HepG2 (cell line): Measurements from ENCODE around the gene LRRC74A. TPM values are rescaled to one million over a fixed set of nuclear protein-coding genes. Genes with fewer than 3 reads are reported as not detected.

ENCODE experiments used
- CCAR2 ChIP-seq: fragments of 200-400 bp; formaldehyde crosslinking; optimal IDR thresholded peaks from 2 replicates; pipeline ENCODE3; 2018; ENCODE audit warnings: low read depth, mild to moderate bottlenecking, low read length, moderate library complexity
- DR1 ChIP-seq: sonication (generic); formaldehyde crosslinking; IDR thresholded peaks from 2 replicates; pipeline ENCODE4 v1.8.0; 2021; ENCODE audit warnings: mild to moderate bottlenecking, missing genetic modification reagents, inconsistent platforms
- FOXA3 ChIP-seq: IDR thresholded peaks from 2 replicates; pipeline ENCODE4 v1.6.1; 2016; ENCODE audit warnings: missing genetic modification reagents, missing compliant biosample characterization
- GATAD2A ChIP-seq: IDR thresholded peaks from 2 replicates; pipeline ENCODE4 v1.6.1; 2016
- HMG20A ChIP-seq: IDR thresholded peaks from 2 replicates; pipeline ENCODE4 v1.6.1; 2016; ENCODE audit warnings: borderline replicate concordance
- KAT8 ChIP-seq: IDR thresholded peaks from 2 replicates; pipeline ENCODE4 v1.6.1; 2016; ENCODE audit warnings: missing genetic modification reagents, missing compliant biosample characterization
- MLLT10 ChIP-seq: sonication (generic); formaldehyde crosslinking; IDR thresholded peaks from 2 replicates; pipeline ENCODE4 v1.4.0; 2020; ENCODE audit warnings: missing genetic modification reagents
- ZNF720 ChIP-seq: sonication (generic); formaldehyde crosslinking; IDR thresholded peaks from 2 replicates; pipeline ENCODE4 v1.4.0; 2020; ENCODE audit warnings: missing genetic modification reagents
- ZNF768 ChIP-seq: sonication (generic); formaldehyde crosslinking; IDR thresholded peaks from 2 replicates; pipeline ENCODE4 v1.4.0; 2020; ENCODE audit warnings: missing genetic modification reagents
- ZNF773 ChIP-seq: sonication (generic); formaldehyde crosslinking; IDR thresholded peaks from 2 replicates; pipeline ENCODE4 v1.4.0; 2020; ENCODE audit warnings: missing genetic modification reagents, borderline replicate concordance
- ZSCAN22 ChIP-seq: sonication (generic); formaldehyde crosslinking; IDR thresholded peaks from 2 replicates; pipeline ENCODE4 v1.4.0; 2020; ENCODE audit warnings: mild to moderate bottlenecking, missing genetic modification reagents
- polyA plus RNA-seq, 8 experiments: library from polyadenylated mRNA; depleted of rRNA in 3 of 8; stranded (reverse) in 7 of 8; unstranded in 1 of 8; fragments of >200 nt; fragmentation: Illumina TruSeq in 4 of 8; extraction: Trizol in 4 of 8; gene quantifications; 2 replicates each; pipeline versions ENCODE4 v1.2.1 to v1.2.3, GENCODE V29; 2011 to 2016; ENCODE audit warnings: low read depth in 4 of 8, missing spikeins in 1 of 8, mixed read lengths in 1 of 8; ENCODE audit not compliant: insufficient read depth in 1 of 8
- total RNA-seq, 5 experiments: library from RNA; depleted of rRNA; stranded (reverse); fragments of >200 nt; fragmentation: Illumina TruSeq; extraction: Trizol; gene quantifications; 2 replicates each; pipeline ENCODE4 v1.2.3, GENCODE V29; 2016; ENCODE audit warnings: low read depth in 1 of 5
- TF ChIP-seq, protein P1 (sequence below): sonication (generic); formaldehyde crosslinking; IDR thresholded peaks from 2 replicates; pipeline ENCODE4 v1.4.0; 2020; ENCODE audit warnings: missing genetic modification reagents, mild to moderate bottlenecking, borderline replicate concordance
- TF ChIP-seq, protein P2 (sequence below), 2 experiments: IDR thresholded peaks; 2 replicates each; pipeline ENCODE4 v1.6.1; 2011 to 2012; ENCODE audit warnings: low read length in 2 of 2, borderline replicate concordance in 1 of 2, low read depth in 1 of 2, mild to moderate bottlenecking in 1 of 2, moderate library complexity in 1 of 2
- TF ChIP-seq, protein P3 (sequence below): sonication (generic); formaldehyde crosslinking; IDR thresholded peaks from 2 replicates; pipeline ENCODE4 v1.9.0; 2021; ENCODE audit warnings: missing genetic modification reagents, borderline replicate concordance
- TF ChIP-seq, protein P4 (sequence below): sonication (generic); formaldehyde crosslinking; IDR thresholded peaks from 2 replicates; pipeline ENCODE4 v1.4.0; 2020; ENCODE audit warnings: missing genetic modification reagents, borderline replicate concordance
- TF ChIP-seq, protein P5 (sequence below): sonication (generic); formaldehyde crosslinking; IDR thresholded peaks from 2 replicates; pipeline ENCODE4 v1.5.0; 2020; ENCODE audit warnings: missing genetic modification reagents

Gene LRRC74A
- total and polyA plus RNA-seq, 2 of the 13 experiments (the other 11 are each of a cell fraction or from before 2014, with no cell fraction given): not detected

DNA sequence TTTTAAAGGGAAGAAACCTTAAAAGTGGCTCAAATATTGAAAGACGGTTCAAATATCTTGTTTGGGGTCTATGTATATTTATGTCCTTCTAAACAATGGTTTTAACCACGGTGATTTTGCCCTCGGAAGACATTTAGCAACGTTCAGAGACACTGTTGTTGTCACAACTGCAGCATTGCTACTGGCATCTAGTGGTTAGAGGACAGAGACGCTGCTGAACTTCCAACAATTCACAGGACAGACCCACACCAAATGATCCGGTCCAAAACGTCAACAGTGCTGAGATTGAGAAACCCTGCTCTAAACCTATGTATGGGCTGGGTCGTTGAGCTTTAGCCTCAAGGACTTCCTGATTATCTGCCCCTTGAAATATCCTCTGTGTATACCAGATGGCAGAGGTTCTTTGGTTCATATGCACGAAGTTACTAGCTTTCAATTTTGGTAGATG is 15.2 kb upstream of the LRRC74A start (continued):
- TF ChIP-seq, protein P1, sequence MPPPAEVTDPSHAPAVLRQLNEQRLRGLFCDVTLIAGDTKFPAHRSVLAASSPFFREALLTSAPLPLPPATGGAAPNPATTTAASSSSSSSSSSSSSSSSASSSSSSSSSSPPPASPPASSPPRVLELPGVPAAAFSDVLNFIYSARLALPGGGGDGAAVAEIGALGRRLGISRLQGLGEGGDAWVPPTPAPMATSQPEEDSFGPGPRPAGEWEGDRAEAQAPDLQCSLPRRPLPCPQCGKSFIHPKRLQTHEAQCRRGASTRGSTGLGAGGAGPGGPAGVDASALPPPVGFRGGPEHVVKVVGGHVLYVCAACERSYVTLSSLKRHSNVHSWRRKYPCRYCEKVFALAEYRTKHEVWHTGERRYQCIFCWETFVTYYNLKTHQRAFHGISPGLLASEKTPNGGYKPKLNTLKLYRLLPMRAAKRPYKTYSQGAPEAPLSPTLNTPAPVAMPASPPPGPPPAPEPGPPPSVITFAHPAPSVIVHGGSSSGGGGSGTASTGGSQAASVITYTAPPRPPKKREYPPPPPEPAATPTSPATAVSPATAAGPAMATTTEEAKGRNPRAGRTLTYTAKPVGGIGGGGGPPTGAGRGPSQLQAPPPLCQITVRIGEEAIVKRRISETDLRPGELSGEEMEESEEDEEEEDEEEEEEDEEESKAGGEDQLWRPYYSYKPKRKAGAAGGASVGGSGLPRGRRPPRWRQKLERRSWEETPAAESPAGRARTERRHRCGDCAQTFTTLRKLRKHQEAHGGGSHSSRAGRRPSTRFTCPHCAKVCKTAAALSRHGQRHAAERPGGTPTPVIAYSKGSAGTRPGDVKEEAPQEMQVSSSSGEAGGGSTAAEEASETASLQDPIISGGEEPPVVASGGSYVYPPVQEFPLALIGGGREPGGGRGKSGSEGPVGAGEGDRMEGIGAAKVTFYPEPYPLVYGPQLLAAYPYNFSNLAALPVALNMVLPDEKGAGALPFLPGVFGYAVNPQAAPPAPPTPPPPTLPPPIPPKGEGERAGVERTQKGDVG: no peak
- TF ChIP-seq, protein P2, sequence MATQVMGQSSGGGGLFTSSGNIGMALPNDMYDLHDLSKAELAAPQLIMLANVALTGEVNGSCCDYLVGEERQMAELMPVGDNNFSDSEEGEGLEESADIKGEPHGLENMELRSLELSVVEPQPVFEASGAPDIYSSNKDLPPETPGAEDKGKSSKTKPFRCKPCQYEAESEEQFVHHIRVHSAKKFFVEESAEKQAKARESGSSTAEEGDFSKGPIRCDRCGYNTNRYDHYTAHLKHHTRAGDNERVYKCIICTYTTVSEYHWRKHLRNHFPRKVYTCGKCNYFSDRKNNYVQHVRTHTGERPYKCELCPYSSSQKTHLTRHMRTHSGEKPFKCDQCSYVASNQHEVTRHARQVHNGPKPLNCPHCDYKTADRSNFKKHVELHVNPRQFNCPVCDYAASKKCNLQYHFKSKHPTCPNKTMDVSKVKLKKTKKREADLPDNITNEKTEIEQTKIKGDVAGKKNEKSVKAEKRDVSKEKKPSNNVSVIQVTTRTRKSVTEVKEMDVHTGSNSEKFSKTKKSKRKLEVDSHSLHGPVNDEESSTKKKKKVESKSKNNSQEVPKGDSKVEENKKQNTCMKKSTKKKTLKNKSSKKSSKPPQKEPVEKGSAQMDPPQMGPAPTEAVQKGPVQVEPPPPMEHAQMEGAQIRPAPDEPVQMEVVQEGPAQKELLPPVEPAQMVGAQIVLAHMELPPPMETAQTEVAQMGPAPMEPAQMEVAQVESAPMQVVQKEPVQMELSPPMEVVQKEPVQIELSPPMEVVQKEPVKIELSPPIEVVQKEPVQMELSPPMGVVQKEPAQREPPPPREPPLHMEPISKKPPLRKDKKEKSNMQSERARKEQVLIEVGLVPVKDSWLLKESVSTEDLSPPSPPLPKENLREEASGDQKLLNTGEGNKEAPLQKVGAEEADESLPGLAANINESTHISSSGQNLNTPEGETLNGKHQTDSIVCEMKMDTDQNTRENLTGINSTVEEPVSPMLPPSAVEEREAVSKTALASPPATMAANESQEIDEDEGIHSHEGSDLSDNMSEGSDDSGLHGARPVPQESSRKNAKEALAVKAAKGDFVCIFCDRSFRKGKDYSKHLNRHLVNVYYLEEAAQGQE (IDR thresholded peaks at IDR 0.05; ENCODE audit: borderline replicate concordance in 1 of 2, low read depth in 1 of 2, low read length in 2 of 2): no peak
- TF ChIP-seq, protein P3, sequence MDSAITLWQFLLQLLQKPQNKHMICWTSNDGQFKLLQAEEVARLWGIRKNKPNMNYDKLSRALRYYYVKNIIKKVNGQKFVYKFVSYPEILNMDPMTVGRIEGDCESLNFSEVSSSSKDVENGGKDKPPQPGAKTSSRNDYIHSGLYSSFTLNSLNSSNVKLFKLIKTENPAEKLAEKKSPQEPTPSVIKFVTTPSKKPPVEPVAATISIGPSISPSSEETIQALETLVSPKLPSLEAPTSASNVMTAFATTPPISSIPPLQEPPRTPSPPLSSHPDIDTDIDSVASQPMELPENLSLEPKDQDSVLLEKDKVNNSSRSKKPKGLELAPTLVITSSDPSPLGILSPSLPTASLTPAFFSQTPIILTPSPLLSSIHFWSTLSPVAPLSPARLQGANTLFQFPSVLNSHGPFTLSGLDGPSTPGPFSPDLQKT (CRISPR knock-in tag): no peak
- TF ChIP-seq KAT8 (CRISPR knock-in tag) (no peak), ZSCAN22 (CRISPR knock-in tag) (peak; percentile 66; the same call in 1 of the 2 replicates), ZNF773 (no peak), HMG20A (CRISPR knock-in tag) (no peak), GATAD2A (CRISPR knock-in tag) (peak; percentile 28; the same call in 1 of the 2 replicates), ZNF768 (no peak; the same call in 1 of the 2 replicates), MLLT10 (CRISPR knock-in tag) (no peak), DR1 (CRISPR knock-in tag) (no peak), FOXA3 (CRISPR knock-in tag) (0 out of 2 replicates have a peak, but pooled peaks have one; percentile 14), ZNF720 (CRISPR knock-in tag) (no peak), CCAR2 (no peak)
- TF ChIP-seq, protein P4, sequence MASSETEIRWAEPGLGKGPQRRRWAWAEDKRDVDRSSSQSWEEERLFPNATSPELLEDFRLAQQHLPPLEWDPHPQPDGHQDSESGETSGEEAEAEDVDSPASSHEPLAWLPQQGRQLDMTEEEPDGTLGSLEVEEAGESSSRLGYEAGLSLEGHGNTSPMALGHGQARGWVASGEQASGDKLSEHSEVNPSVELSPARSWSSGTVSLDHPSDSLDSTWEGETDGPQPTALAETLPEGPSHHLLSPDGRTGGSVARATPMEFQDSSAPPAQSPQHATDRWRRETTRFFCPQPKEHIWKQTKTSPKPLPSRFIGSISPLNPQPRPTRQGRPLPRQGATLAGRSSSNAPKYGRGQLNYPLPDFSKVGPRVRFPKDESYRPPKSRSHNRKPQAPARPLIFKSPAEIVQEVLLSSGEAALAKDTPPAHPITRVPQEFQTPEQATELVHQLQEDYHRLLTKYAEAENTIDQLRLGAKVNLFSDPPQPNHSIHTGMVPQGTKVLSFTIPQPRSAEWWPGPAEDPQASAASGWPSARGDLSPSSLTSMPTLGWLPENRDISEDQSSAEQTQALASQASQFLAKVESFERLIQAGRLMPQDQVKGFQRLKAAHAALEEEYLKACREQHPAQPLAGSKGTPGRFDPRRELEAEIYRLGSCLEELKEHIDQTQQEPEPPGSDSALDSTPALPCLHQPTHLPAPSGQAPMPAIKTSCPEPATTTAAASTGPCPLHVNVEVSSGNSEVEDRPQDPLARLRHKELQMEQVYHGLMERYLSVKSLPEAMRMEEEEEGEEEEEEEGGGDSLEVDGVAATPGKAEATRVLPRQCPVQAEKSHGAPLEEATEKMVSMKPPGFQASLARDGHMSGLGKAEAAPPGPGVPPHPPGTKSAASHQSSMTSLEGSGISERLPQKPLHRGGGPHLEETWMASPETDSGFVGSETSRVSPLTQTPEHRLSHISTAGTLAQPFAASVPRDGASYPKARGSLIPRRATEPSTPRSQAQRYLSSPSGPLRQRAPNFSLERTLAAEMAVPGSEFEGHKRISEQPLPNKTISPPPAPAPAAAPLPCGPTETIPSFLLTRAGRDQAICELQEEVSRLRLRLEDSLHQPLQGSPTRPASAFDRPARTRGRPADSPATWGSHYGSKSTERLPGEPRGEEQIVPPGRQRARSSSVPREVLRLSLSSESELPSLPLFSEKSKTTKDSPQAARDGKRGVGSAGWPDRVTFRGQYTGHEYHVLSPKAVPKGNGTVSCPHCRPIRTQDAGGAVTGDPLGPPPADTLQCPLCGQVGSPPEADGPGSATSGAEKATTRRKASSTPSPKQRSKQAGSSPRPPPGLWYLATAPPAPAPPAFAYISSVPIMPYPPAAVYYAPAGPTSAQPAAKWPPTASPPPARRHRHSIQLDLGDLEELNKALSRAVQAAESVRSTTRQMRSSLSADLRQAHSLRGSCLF: no peak
- TF ChIP-seq, protein P5, sequence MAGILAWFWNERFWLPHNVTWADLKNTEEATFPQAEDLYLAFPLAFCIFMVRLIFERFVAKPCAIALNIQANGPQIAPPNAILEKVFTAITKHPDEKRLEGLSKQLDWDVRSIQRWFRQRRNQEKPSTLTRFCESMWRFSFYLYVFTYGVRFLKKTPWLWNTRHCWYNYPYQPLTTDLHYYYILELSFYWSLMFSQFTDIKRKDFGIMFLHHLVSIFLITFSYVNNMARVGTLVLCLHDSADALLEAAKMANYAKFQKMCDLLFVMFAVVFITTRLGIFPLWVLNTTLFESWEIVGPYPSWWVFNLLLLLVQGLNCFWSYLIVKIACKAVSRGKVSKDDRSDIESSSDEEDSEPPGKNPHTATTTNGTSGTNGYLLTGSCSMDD (CRISPR knock-in tag): no peak
